Airway epithelial cell (primary cell): ENCODE measurements around the gene DAP. TPM values are rescaled to one million over a fixed set of nuclear protein-coding genes. Genes with fewer than 3 reads are reported as not detected.

ENCODE experiments used
- total RNA-seq: library from RNA; depleted of rRNA; stranded (reverse); fragments of >200 nt; gene quantifications from 2 replicates; pipeline ENCODE4 v1.2.3, GENCODE V29; 2015

The DAP gene
- total RNA-seq: 11.7 and 16.8 TPM in 2 replicates

DNA sequence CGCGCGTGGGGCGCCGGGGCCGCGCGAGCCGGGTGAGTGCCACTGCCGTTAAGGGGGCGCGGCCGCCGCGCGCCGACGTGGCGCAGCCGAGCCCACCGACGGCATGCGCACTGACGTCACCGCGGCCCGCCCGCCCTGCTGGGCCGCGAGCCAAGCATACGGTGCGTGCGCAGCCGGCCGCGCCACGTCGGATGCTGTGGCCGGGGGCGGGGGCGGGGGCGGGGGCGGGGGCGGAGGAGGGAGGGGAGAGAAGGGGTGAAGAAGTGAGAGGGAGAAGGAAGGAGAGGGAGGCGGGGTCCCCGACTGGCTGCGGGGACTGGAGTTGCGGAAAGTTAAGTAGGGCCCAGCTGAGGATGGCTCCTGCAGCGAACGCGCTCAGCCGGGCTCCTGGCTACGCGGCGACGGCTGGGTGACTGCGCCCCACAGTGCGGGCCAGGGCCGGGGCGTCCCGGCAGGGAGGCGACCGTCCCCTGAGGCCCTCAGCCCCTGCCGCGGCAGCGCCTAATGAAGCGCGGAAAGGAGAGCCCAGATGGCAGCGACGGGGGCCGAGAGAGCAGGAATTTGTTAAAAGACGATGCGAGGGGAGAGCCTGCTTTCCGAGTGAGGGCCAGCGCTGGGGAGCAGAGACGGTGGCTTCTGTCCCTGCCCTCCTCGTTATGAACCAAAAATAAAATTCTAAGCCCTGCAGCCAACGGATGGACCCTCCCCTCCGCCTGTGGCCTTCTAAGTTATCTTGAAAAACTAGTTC is at the start of gene DAP:
Gene DAP (minus strand): TSS at position 50 of the 748 bp plus-strand sequence. CDS start 166 bp downstream, outside the sequence.

Other genes starting within 250 kb of the DAP start
- 0.49 and 0.65 TPM in 2 replicates for gene ANKRD33B, start 197.2 kb downstream of the DAP start, total RNA-seq